GM12878 (cell line): ENCODE measurements around the gene NCF2. TPM values are rescaled to one million over a fixed set of nuclear protein-coding genes. Genes with fewer than 3 reads are reported as not detected.

Experiments
- ATAC-seq: fragments of 200-7000 bp; cut with Tn5 transposase; 3 replicates; pipeline ENCODE4 v1.9.1; 2020; ENCODE audit warnings: mild to moderate bottlenecking, moderate library complexity
- BruUV-seq: library from RNA; stranded (reverse); fragments of 400-500 nt; replicated peaks from 2 replicates; lab custom pipeline; 2021; lab: Mats Ljungman, UMichigan
- CTCF ChIA-PET: fragments of 300-600 bp; sonication (Branson Sonifier 250); formaldehyde crosslinking; extraction: SDS; loops from one replicate; lab custom pipeline; 2021; ENCODE audit warnings: inconsistent platforms; lab: Yijun Ruan, JAX
- POLR2A ChIA-PET: fragments of 350-600 bp; formaldehyde crosslinking; extraction: SDS; loops from one replicate; lab custom pipeline; 2021; ENCODE audit warnings: inconsistent platforms; lab: Charles Lee
- RAD21 ChIA-PET: fragments of 300-600 bp; sonication (Branson Sonifier 250); formaldehyde crosslinking; loops from one replicate; lab custom pipeline; 2023; ENCODE audit warnings: antibody characterized with exemption; ENCODE audit not compliant: unreplicated experiment; lab: Charles Lee
- SMC1A ChIA-PET: fragments of 300-600 bp; sonication (Branson Sonifier 250); formaldehyde crosslinking; loops from one replicate; lab custom pipeline; 2023; ENCODE audit not compliant: unreplicated experiment, uncharacterized antibody; lab: Charles Lee
- DNase-seq: peaks from one replicate; pipeline ENCODE4 v3.0.0-alpha.2; 2011; ENCODE audit warnings: low read depth, low spot score
- FAIRE-seq: peaks from 3 replicates; lab custom pipeline; 2011; peaks lifted over from hg19 to GRCh38; lab: Jason Lieb, UNC
- H2AFZ ChIP-seq: 2 replicates; pipeline ENCODE4 v1.6.0; 2011; ENCODE audit warnings: low read depth, low read length, control low read depth; ENCODE audit not compliant: control insufficient read depth
- H3K27ac ChIP-seq: 2 replicates; pipeline ENCODE4 v1.5.1; 2011; ENCODE audit warnings: control low read depth; ENCODE audit not compliant: control insufficient read depth, insufficient read depth
- H3K27me3 ChIP-seq, 2 experiments: replicated peaks in 1 of 2; 2 replicates each; pipeline versions ENCODE4 v1.6.0 to v1.6.1; 2011; ENCODE audit warnings: low read length in 1 of 2; ENCODE audit not compliant: control insufficient read depth in 2 of 2, insufficient read depth in 2 of 2
- H3K36me3 ChIP-seq, 2 experiments: 2 replicates each; pipeline ENCODE4 v1.5.1; 2011; ENCODE audit warnings: low read length in 1 of 2; ENCODE audit not compliant: control insufficient read depth in 2 of 2, insufficient read depth in 2 of 2
- H3K4me1 ChIP-seq: 2 replicates; pipeline ENCODE4 v1.6.1; 2011; ENCODE audit warnings: mild to moderate bottlenecking, low read length, moderate library complexity, mixed read lengths; ENCODE audit not compliant: control insufficient read depth, insufficient read depth
- H3K4me2 ChIP-seq: 2 replicates; pipeline ENCODE4 v1.6.0; 2011; ENCODE audit warnings: control low read depth; ENCODE audit not compliant: control insufficient read depth, insufficient read depth
- H3K4me3 ChIP-seq: fragments of 200-600 bp; sonication (generic); 2 replicates; pipeline ENCODE4 v1.5.1; 2016
- H3K79me2 ChIP-seq: 2 replicates; pipeline ENCODE4 v1.6.0; 2011; ENCODE audit warnings: low read length; ENCODE audit not compliant: control insufficient read depth, insufficient read depth
- H3K9ac ChIP-seq: 2 replicates; pipeline ENCODE4 v1.8.0; 2011; ENCODE audit warnings: low read length, control low read depth, mixed read lengths; ENCODE audit not compliant: control insufficient read depth, insufficient read depth
- H3K9me3 ChIP-seq: replicated peaks from 3 replicates; pipeline ENCODE4 v1.5.1; 2011; ENCODE audit warnings: mild to moderate bottlenecking, low read length; ENCODE audit not compliant: control insufficient read depth, insufficient read depth
- H4K20me1 ChIP-seq: 2 replicates; pipeline ENCODE4 v1.6.0; 2011; ENCODE audit not compliant: control insufficient read depth, insufficient read depth
- BCL11A ChIP-seq: IDR thresholded peaks from 2 replicates; pipeline ENCODE4 v1.6.1; 2011; ENCODE audit warnings: low read depth, low read length
- CBFB ChIP-seq: IDR thresholded peaks from 2 replicates; pipeline ENCODE4 v1.6.1; 2016; ENCODE audit warnings: antibody characterized with exemption, low read depth
- E4F1 ChIP-seq: fragments of 450-650 bp; IDR thresholded peaks from 2 replicates; pipeline ENCODE4 v1.6.1; 2018; ENCODE audit warnings: borderline replicate concordance, mild to moderate bottlenecking; ENCODE audit not compliant: partially characterized antibody
- HDAC6 ChIP-seq: fragments of 200-600 bp; sonication (generic); IDR thresholded peaks from one replicate; pipeline ENCODE4 v1.8.0; 2017; ENCODE audit warnings: antibody characterized with exemption; ENCODE audit not compliant: unreplicated experiment
- MYC ChIP-seq: IDR thresholded peaks from 2 replicates; pipeline ENCODE4 v1.6.1; 2011; ENCODE audit warnings: mild to moderate bottlenecking, low read length, moderate library complexity, inconsistent platforms; ENCODE audit not compliant: insufficient read depth, insufficient replicate concordance, insufficient read length, severe bottlenecking
- SMARCA5 ChIP-seq: fragments of 450-650 bp; IDR thresholded peaks from 2 replicates; pipeline ENCODE4 v1.6.1; 2017; ENCODE audit warnings: mild to moderate bottlenecking
- SRF ChIP-seq, 2 experiments: IDR thresholded peaks; 2 replicates each; pipeline ENCODE4 v1.6.1; 2011; ENCODE audit warnings: low read depth in 2 of 2, low read length in 2 of 2, mild to moderate bottlenecking in 1 of 2, moderate library complexity in 1 of 2
- TBL1XR1 ChIP-seq: IDR thresholded peaks from 2 replicates; pipeline ENCODE4 v1.6.1; 2012; ENCODE audit warnings: low read depth, low read length, improper control_type of control experiment
- TCF12 ChIP-seq: IDR thresholded peaks from 2 replicates; pipeline ENCODE4 v1.6.1; 2011; ENCODE audit warnings: low read depth, mild to moderate bottlenecking, low read length
- WGBS: methylation state at CpG from one replicate; pipeline ENCODE4 v1.1.6; 2016; ENCODE audit warnings: low lambda C conversion rate; ENCODE audit not compliant: insufficient replicate concordance, insufficient coverage; ENCODE audit errors: missing lambda C conversion rate; 5-methylcytosine and 5-hydroxymethylcytosine counted together
- in situ Hi-C: fragments of 300-500 bp; cut with MboI; formaldehyde crosslinking; loops from 9 replicates; pipeline ENCODE4 v1.14.3; 2018; ENCODE audit warnings: mixed read lengths
- intact Hi-C: fragments of 100-400 bp; cut with micrococcal nuclease; formaldehyde crosslinking; loops from one replicate; pipeline ENCODE4 v1.14.2; 2022; ENCODE audit not compliant: unreplicated experiment
- polyA plus RNA-seq, 11 experiments: library from polyadenylated mRNA; depleted of rRNA in 4 of 11; unstranded in 6 of 11; stranded (reverse) in 5 of 11; fragments of >200 nt; fragmentation: Nextera tagmentation in 4 of 11; fragmentation: Illumina TruSeq in 1 of 11; extraction: Ambion mirVana in 4 of 11; extraction: Trizol in 1 of 11; gene quantifications; 1 replicate in 1 of 11; 2 replicates in 10 of 11; pipeline versions ENCODE4 v1.2.1 to v1.2.3, GENCODE V29; 2011 to 2016; ENCODE audit warnings: inconsistent platforms in 2 of 11, missing spikeins in 2 of 11, low read depth in 1 of 11
- total RNA-seq, 4 experiments: library from RNA; depleted of rRNA in 3 of 4; stranded (reverse); fragments of >200 nt in 3 of 4; fragmentation: Illumina TruSeq in 1 of 4; extraction: Trizol in 1 of 4; gene quantifications; 2 replicates each; pipeline versions ENCODE4 v1.2.1 to v1.2.3, GENCODE V29; 2013 to 2021

Gene NCF2
- total and polyA plus RNA-seq, 10 of the 15 experiments (the other 5 are each of a cell fraction or from before 2014, with no cell fraction given): 31.4 to 256 (median 77.1) TPM

- TF ChIP-seq E4F1 (no peak), SRF (IDR thresholded peaks at IDR 0.05; ENCODE audit: low read depth in 2 of 2, low read length in 2 of 2) (no peak), CBFB (no peak), HDAC6 (no peak), BCL11A (no peak), MYC (no peak)
These were observed 56.6 kb downstream of the NCF2 start (continued) for GRCh38 chr1:183533617-183534174.

- Histone ChIP-seq H3K4me2 (no peak overlapping the region), H3K4me1 (no peaks in the 10 kb centered on the region), H3K79me2 (no peaks in the 10 kb centered on the region), H3K27me3 (no peaks in the 10 kb centered on the region), H3K27ac (no peak overlapping the region), H4K20me1 (no peaks in the 10 kb centered on the region), H3K9ac (no peak overlapping the region), H3K9me3 (no peaks in the 10 kb centered on the region), H2AFZ (no peak overlapping the region), H3K36me3 (peaks cover 0 to 22% of the 10 kb centered on the region in 2 experiments), H3K4me3 (no peak overlapping the region)
- intact Hi-C loops: no loop called here
- ChIA-PET RAD21 (no interaction called here), POLR2A (no interaction called here), CTCF (no interaction called here), SMC1A (interaction anchor here (0.6 to 1.2 kb wide), 2 partner anchors 35 to 61 kb away, joined by 3 read pairs; no protein-coding TSS in a partner anchor)
- WGBS: 93% methylated on average over 3 of the region's 3 CpGs
- in situ Hi-C loops: no loop called here
- ATAC-seq (no peak), FAIRE-seq (no peak), DNase-seq (no peak)
- BruUV-seq: no TSS peak
- no peak for TF ChIP-seq TBL1XR1
- no peak for TF ChIP-seq TCF12
- no peak for TF ChIP-seq SMARCA5
These were observed 61.7 kb downstream of the NCF2 start for GRCh38 chr1:183528577-183528976.
